Measurements from ENCODE around the gene KRTAP1-4. TPM values are rescaled to one million over a fixed set of nuclear protein-coding genes. Genes with fewer than 3 reads are reported as not detected.

KRTAP1-4 gene
- total RNA-seq, 2 experiments from 2014 or later = not detected

DNA sequence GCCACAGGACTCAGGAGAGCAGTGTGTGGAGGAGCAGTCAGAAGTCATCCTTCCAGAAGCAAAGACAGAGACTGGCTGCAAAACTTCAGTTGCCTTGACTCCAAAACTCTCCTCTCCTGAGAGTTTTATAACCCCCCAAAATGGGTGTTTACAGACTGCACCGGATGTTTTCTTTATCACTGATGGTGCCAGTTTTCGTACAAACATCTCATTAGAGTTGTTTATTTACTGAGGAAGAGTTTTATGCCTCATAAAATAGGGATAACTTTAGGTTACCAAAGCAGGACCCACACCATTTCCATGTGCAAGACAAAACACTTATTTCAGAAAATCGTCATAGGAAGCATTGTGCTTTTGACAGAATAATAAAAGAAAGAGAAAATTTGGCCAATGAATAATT is 45.8 kb downstream of the KRTAP1-4 start, which contains the start of gene KRT40:
Gene KRT40, minus strand, starts transcription at position 101 of the 400 bp plus-strand sequence. Its CDS starts 53 bp downstream, at position 48.
- TF ChIP-seq, protein P1, sequence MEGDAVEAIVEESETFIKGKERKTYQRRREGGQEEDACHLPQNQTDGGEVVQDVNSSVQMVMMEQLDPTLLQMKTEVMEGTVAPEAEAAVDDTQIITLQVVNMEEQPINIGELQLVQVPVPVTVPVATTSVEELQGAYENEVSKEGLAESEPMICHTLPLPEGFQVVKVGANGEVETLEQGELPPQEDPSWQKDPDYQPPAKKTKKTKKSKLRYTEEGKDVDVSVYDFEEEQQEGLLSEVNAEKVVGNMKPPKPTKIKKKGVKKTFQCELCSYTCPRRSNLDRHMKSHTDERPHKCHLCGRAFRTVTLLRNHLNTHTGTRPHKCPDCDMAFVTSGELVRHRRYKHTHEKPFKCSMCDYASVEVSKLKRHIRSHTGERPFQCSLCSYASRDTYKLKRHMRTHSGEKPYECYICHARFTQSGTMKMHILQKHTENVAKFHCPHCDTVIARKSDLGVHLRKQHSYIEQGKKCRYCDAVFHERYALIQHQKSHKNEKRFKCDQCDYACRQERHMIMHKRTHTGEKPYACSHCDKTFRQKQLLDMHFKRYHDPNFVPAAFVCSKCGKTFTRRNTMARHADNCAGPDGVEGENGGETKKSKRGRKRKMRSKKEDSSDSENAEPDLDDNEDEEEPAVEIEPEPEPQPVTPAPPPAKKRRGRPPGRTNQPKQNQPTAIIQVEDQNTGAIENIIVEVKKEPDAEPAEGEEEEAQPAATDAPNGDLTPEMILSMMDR (IDR thresholded peaks at IDR 0.05) = no peak
- no peak within 1 kb of the TSS for H3K27ac Mint-ChIP-seq
- no peak for DNase-seq
- ATAC-seq = no peak
- no peaks in the 10 kb centered on the region for H3K36me3 Mint-ChIP-seq (ENCODE audit: low read depth)
- CTCF ChIA-PET = no interaction called here
- H3K4me1 Mint-ChIP-seq (ENCODE audit: low read depth) = no peaks in the 10 kb centered on the region
- peaks cover 19% of the 10 kb centered on the region for H3K27me3 Mint-ChIP-seq
- POLR2A ChIA-PET = no interaction called here
- H3K9me3 Mint-ChIP-seq = no peaks in the 10 kb centered on the region
- H3K4me3 Mint-ChIP-seq = no peak within 1 kb of the TSS
- intact Hi-C loops (cut with micrococcal nuclease) = no loop called here

DNA sequence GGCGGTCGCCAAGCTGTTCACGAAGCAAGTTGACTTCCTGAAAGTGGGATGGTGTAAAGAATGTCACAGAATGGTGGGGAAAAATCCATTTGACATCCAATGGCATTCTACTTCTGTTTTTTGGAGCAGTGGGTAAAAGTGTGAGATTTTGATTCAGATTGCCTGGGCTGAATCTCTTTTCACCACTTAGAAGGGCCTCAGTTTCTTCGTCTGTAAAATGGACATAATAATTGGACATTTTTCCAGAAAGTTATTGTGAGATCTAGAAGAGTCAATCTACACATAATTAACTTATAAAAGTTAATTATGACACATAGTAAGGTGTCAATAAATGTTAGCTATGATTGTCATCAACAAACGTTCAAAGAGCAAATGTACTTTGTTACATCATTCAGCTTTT is 48.9 kb downstream of the KRTAP1-4 start:
- H3K27ac Mint-ChIP-seq = no peak overlapping the region
- H3K36me3 Mint-ChIP-seq (ENCODE audit: low read depth) = no peaks in the 10 kb centered on the region
- no peaks in the 10 kb centered on the region for H3K9me3 Mint-ChIP-seq
- DNase-seq (no peak), ATAC-seq (no peak)
- H3K4me3 Mint-ChIP-seq = no peak overlapping the region
- CTCF ChIA-PET = no interaction called here
- intact Hi-C loops (cut with micrococcal nuclease) = no loop called here
- TF ChIP-seq, protein P1 (IDR thresholded peaks at IDR 0.05) = no peak
- peaks cover 15% of the 10 kb centered on the region for H3K27me3 Mint-ChIP-seq
- no peaks in the 10 kb centered on the region for H3K4me1 Mint-ChIP-seq (ENCODE audit: low read depth)
- POLR2A ChIA-PET = no interaction called here

DNA sequence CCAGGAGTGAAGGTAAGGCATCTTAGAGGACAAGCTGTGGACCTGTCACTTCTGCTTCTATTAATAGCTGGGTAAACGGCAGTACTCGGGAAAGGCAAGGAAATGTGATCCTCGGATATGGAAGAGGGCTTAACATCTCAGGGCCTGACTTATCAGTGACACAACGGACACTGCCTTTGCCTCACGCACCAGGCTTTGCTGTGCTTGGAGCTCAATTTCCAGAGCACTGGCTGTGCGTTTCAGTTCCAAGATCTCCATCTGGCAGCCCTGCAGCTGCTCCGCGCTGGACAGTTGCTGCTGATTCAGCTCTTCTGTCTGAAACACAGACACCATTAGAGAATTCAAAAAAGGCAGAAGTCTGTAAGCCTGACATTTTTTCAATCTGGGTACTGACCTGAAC is 49.4 kb downstream of the KRTAP1-4 start:
- Mint-ChIP-seq H3K27ac (no peak overlapping the region), H3K4me3 (no peak overlapping the region), H3K27me3 (peaks cover 15% of the 10 kb centered on the region), H3K9me3 (no peaks in the 10 kb centered on the region), H3K4me1 (ENCODE audit: low read depth) (no peaks in the 10 kb centered on the region), H3K36me3 (ENCODE audit: low read depth) (no peaks in the 10 kb centered on the region)
- ATAC-seq (no peak), DNase-seq (no peak)
- intact Hi-C loops (cut with micrococcal nuclease) = no loop called here
- POLR2A ChIA-PET = interaction anchor here (0.9 kb wide), 1 partner anchor 19 kb away, joined by 3 read pairs; no protein-coding TSS in a partner anchor
- TF ChIP-seq, protein P1 (IDR thresholded peaks at IDR 0.05) = no peak
- CTCF ChIA-PET = no interaction called here

DNA sequence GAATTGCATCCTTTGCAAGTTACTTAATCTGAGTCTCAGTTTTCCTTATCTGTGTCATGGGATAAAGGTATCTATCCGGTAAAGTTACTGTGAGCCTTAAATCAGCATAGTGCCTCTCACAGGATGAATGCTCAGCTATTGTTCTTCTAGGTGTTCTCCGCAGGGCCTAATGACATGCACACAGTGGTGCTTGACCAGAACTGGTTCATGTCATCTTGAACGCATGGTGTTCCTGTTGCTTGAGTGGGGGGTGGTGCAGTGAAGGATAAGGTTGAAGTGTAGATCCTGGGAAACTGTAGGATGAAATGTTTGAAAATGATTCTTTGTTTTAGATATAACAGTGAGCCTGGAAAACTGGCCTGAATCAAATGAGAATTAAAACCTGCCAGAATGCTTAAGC is 49.9 kb downstream of the KRTAP1-4 start:
- Mint-ChIP-seq H3K9me3 (no peaks in the 10 kb centered on the region), H3K4me1 (ENCODE audit: low read depth) (no peaks in the 10 kb centered on the region), H3K36me3 (ENCODE audit: low read depth) (no peaks in the 10 kb centered on the region), H3K27me3 (peaks cover 15% of the 10 kb centered on the region), H3K4me3 (no peak overlapping the region), H3K27ac (no peak overlapping the region)
- DNase-seq (no peak), ATAC-seq (no peak)
- POLR2A ChIA-PET = interaction anchor here (0.9 kb wide), 1 partner anchor 19 kb away, joined by 3 read pairs; no protein-coding TSS in a partner anchor
- CTCF ChIA-PET = no interaction called here
- intact Hi-C loops (cut with micrococcal nuclease) = no loop called here
- TF ChIP-seq, protein P1 (IDR thresholded peaks at IDR 0.05) = no peak

Other genes starting within 250 kb of the KRTAP1-4 start
- gene KRT27, start 247.6 kb downstream of the KRTAP1-4 start, total RNA-seq = not detected
- not detected for gene KRT28, start 230.2 kb downstream of the KRTAP1-4 start, total RNA-seq
- 10 to 100 TPM; 26.9 to 31.3 TPM for gene KRT10, start 207.6 kb downstream of the KRTAP1-4 start, total RNA-seq
- not detected for gene KRT12, start 163.0 kb downstream of the KRTAP1-4 start, total RNA-seq
- gene KRT20, start 145.0 kb downstream of the KRTAP1-4 start, total RNA-seq = not detected
- not detected for gene KRT23, start 92.5 kb downstream of the KRTAP1-4 start, total RNA-seq
- not detected for gene KRT39, start 63.2 kb downstream of the KRTAP1-4 start, total RNA-seq
- gene KRT40, start 45.9 kb downstream of the KRTAP1-4 start, total RNA-seq = not detected
- not detected for gene KRTAP3-3, start 36.0 kb downstream of the KRTAP1-4 start, total RNA-seq
- gene KRTAP3-2, start 30.3 kb downstream of the KRTAP1-4 start, total RNA-seq = not detected
- gene KRTAP3-1, start 21.1 kb downstream of the KRTAP1-4 start, total RNA-seq = not detected
- not detected for gene KRTAP1-5, start 3.0 kb downstream of the KRTAP1-4 start, total RNA-seq
- not detected for gene KRTAP1-3, start 4.7 kb upstream of the KRTAP1-4 start, total RNA-seq
- gene KRTAP1-1, start 11.3 kb upstream of the KRTAP1-4 start, total RNA-seq = not detected
- not detected for gene KRTAP2-1, start 17.1 kb upstream of the KRTAP1-4 start, total RNA-seq
- gene KRTAP2-2, start 25.0 kb upstream of the KRTAP1-4 start, total RNA-seq = not detected
- gene KRTAP2-3, start 29.9 kb upstream of the KRTAP1-4 start, total RNA-seq = not detected
- not detected for gene KRTAP2-4, start 35.7 kb upstream of the KRTAP1-4 start, total RNA-seq
- gene KRTAP4-7, start 54.0 kb upstream of the KRTAP1-4 start, total RNA-seq = not detected
- not detected for gene KRTAP4-8, start 67.9 kb upstream of the KRTAP1-4 start, total RNA-seq
- not detected for gene KRTAP4-16, start 72.0 kb upstream of the KRTAP1-4 start, total RNA-seq
- not detected for gene KRTAP4-9, start 75.2 kb upstream of the KRTAP1-4 start, total RNA-seq
- not detected for gene KRTAP4-11, start 88.2 kb upstream of the KRTAP1-4 start, total RNA-seq
- not detected for gene KRTAP4-12, start 94.0 kb upstream of the KRTAP1-4 start, total RNA-seq
- not detected for gene KRTAP4-6, start 110.3 kb upstream of the KRTAP1-4 start, total RNA-seq
- not detected for gene KRTAP4-5, start 119.6 kb upstream of the KRTAP1-4 start, total RNA-seq
- gene KRTAP4-4, start 130.6 kb upstream of the KRTAP1-4 start, total RNA-seq = not detected
- gene KRTAP4-3, start 138.0 kb upstream of the KRTAP1-4 start, total RNA-seq = not detected
- not detected for gene KRTAP4-2, start 148.0 kb upstream of the KRTAP1-4 start, total RNA-seq
- gene KRTAP4-1, start 154.7 kb upstream of the KRTAP1-4 start, total RNA-seq = not detected
- not detected for gene KRTAP9-1, start 159.7 kb upstream of the KRTAP1-4 start, total RNA-seq
- gene KRTAP9-2, start 196.5 kb upstream of the KRTAP1-4 start, total RNA-seq = not detected
- gene KRTAP9-3, start 202.3 kb upstream of the KRTAP1-4 start, total RNA-seq = not detected
- gene KRTAP9-8, start 207.8 kb upstream of the KRTAP1-4 start, total RNA-seq = not detected
- gene KRTAP9-4, start 219.5 kb upstream of the KRTAP1-4 start, total RNA-seq = not detected
- gene KRTAP9-9, start 225.2 kb upstream of the KRTAP1-4 start, total RNA-seq = not detected
- gene KRTAP9-6, start 235.2 kb upstream of the KRTAP1-4 start, total RNA-seq = not detected
- gene KRTAP9-7, start 245.5 kb upstream of the KRTAP1-4 start, total RNA-seq = not detected

Measured in activated CD8-positive, alpha-beta T cell treated with anti-CD3 and anti-CD28 coated beads for 36 hours (primary cell).